HG03565 (cell line): ENCODE data around the gene TUBB4B.
A peak's percentile ranks its signal among the peaks of the same experiment; 100 is the strongest.

Source experiments
- ATAC-seq: cut with Tn5 transposase; IDR thresholded peaks from one replicate; pipeline ENCODE4 v1.9.1; 2021; ENCODE audit warnings: mild to moderate bottlenecking, moderate library complexity; ENCODE audit not compliant: unreplicated experiment

The TUBB4B gene

DNA sequence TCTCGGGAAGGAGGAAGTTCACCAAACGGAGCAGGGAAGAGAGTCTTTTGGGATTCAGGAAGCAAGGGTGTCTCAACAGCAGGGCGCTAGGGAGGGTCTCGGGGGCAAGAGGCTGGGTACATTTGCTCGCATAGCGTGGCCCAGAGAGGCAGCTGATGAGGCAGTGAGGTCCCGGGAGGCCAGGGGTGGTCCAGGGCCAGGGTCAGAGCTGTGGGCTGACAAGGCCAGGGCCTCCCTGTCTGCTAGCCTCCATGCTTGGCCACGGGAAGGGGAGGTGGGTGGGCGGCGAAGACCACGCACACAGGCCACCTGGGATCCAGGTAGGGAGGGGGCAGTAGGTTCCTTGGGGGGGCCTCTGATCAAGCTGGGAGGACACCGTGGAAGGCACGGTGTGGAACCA, 29.6 kb upstream of the TUBB4B start:
- ATAC-seq: no peak

DNA sequence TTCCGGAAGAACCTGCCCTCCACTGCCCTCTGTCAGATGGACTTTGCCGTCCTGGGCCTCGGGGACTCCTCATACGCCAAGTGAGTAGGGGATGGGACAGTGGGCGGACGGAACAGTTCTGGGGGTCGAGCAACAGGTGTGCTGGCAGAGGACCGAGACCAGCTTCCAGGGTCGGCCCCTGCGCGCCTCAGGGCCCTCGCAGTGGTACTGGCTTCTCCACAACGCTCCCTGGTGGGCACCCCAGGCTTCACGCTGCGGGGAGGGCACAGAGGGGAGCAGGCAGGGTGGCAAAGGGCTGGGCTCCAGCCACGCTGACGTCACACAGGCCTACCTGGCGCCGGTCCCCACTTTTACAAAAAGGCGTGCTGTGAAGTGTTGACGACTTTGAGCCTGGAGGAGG, 28.6 kb upstream of the TUBB4B start:
- no peak for ATAC-seq

DNA sequence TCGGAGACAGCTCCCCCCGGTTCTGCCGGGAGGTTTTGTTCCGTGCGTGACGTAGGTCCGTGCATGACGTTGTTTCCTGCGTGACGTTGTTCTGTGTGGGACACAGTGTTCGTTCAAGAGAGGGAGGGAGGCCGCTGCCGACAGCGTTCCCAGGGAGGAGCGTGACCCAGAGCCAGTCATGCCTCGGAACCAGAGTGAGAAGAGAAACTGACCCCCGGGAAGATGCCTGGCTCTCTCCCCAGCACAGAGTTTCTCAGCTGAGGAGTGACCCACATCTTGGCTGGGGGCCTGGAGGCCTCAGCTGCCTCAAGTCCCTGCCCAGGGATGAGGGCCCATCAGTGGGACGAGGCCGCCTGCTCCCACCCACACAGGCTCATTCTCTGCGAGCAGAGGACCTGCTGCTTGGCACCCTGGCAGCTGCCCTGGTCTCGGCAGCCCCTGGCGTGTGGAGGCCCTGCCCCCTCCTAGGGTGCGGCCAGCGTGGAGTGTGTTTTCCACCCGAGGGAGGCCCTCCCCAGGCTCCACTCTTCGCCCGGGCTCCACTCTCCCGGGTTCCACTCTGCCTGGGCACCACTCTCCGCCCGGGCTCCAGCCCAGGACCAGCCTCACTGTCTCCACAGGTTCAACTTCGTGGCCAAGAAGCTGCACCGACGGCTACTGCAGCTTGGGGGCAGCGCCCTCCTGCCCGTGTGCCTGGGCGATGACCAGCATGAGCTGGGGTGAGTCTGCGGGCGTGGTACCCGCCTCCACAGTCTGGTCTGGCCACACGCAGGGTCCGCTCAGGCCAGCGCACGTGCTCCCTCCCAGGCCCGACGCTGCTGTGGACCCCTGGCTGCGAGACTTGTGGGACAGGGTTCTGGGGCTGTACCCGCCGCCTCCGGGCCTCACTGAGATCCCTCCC, 27.7 kb upstream of the TUBB4B start:
- no peak for ATAC-seq

DNA sequence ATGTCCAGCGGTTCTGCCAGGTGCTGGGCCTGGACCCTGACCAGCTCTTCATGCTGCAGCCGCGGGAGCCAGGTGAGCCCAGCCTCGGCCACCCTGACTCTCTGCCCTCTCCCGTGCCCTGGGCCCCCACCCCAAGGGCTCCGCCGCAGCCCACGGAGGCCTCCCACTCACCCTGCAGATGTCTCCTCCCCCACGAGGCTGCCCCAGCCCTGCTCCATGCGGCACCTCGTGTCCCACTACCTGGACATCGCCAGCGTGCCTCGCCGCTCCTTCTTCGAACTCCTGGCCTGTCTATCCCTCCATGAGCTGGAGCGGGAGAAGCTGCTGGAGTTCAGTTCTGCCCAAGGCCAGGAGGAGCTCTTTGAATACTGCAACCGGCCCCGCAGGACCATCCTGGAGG, 26.5 kb upstream of the TUBB4B start:
- no peak for ATAC-seq

DNA sequence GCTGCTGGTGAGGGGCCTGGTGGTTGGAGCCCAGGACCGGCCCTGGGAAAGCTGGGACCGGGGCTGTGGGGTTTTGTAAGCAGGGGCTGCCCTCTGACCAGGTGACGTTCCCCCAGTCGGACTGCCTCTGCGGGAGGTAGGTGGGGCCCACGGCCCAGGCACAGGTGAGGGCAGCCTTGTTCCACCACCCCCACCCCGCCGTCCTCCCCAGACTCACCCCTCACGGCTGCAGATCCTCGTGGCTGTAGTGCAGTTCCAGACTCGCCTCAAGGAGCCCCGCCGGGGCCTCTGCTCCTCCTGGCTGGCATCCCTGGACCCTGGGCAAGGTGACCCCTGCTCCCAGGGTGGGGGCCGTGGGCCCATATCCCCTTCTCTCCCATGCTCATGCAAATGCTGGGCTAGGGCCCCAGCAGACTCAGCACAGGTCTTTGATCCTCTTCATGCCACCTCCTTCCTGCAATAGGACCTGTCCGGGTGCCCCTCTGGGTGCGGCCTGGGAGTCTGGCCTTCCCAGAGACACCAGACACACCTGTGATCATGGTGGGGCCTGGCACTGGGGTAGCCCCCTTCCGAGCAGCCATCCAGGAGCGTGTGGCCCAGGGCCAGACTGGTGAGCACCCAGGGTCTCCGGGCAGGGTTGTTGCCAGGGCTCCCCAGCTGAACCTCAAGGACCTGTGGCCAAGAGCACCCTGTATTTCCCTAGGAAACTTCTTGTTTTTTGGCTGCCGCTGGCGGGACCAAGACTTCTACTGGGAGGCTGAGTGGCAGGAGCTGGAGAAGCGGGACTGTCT, 25.7 kb upstream of the TUBB4B start:
- ATAC-seq: no peak

DNA sequence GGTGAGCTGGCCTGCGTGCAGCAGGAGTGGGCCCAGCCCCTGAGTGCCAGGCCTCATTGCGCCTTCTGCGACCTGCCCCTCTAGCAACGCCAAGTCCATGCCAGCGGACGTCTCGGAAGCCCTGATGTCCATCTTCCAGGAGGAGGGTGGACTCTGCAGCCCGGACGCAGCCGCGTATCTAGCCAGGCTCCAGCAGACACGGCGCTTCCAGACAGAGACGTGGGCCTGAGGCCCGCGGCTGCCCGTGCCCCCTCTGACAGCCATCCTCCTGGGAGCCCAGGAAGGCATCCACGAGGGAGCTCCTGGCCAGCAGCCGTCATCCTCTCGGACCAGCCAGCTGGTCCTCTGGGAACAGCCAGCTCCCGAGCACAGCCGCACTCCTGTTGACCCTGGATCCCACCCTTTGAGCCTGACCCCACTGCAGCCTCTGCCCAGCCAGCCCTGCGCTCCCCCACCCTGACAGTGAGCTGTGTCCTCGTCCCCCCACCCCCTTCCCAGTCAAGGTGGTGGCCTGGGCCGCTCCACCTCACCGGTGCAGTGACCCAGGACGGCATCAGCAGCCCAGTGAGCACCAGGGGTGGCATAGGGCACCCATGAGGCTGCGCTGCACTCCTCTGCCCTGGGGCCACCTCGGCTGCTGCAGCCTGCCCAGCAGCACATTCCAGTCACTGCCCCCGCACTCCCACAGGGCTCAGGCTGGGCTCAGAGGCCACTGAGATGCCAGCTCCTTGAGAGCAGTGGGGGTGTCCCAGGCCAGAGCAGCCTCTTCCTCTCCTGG, 24.7 kb upstream of the TUBB4B start:
- no peak for ATAC-seq

DNA sequence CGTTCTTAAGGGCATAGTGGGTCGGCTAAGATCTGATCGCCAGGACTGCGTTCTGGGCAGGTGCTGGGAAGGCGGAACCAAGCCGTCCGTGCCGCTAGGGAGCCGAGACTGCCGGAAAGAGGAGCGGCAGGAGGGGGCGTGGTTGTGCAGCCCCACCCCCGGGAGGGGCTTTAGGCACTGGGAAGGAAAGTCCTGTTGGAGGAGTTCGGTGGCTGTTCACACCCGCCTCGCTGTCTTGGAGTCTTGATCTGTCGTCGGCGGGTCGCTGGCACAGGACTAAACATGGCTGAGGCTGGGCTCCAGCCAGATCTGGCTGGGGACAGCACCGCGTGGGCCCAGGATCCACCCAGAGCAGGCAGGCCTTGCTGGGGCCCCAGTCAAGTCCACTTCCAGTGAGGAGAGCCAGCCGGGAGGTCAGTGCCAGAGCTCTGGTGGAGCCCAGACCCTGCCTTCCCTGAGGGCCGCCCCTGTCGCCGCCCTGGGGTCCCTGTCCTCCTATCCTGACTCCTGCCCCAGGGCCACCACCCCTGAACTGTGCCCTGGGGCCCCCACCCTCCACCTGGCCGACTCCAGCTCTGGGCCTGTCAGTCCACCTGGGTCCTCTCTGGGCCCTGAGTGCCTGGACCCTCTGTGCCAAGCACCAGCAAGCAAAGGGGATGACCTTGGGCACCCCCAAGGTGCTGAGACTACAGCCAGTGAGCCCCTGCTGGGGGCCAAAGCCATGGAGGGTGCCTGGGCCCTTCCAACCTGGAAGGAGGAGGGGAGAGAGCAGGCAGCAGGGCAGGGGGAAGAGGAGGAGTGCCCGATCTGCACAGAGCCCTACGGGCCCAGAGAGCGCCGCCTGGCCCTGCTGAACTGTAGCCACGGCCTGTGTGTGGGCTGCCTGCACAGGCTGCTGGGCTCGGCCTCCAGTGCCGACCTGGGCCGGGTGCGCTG, 23.5 kb upstream of the TUBB4B start:
- no peak for ATAC-seq

DNA sequence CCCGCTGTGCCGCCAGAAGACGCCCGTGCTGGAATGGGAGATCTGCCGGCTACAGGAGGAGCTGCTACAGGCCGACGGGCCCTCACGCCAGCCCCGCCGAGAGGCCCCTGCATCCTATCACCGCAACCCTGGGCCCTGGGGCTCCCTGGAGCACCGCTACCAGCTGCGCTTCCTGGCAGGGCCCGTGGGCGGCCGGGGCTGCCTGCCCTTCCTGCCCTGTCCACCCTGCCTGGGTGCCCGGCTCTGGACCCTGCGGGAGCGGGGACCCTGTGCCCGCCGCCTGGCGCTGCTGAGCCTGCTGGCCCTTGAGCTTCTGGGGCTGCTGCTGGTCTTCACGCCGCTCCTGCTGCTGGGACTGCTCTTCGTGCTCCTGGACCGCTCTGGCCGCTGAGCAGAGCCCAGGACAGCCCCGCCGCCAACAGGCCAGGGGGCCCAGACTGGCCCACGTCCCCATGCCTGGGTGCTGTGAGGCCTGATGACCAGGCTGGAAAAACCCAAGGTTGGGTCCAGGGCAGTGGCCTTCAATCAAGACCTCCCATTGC, 22.8 kb upstream of the TUBB4B start:
- no peak for ATAC-seq

DNA sequence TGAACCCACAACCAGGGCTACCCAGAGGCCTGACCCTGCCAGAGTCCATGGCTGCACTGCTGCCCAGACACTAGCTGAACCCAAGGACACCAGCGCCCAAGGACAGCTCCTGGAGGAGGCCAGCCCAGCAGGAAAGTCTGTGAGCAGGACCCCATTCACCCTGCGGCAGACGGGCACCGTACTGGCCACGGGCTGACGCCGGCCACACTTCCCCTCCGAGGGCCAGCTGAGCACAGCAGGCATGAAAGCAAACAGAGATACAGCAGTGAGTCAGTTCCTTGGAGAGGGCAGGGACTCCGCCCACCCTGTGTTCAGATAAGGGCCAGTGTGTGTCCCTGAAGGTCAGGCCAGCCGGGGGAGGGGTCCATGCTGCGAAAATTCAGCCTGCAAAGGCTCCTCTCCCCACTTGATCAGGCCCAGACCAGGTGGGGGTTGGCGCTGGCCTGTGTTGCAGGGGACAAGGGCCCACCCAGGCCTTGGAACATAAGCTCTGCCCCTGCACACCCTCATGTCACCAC, 22.3 kb upstream of the TUBB4B start:
- ATAC-seq: no peak

DNA sequence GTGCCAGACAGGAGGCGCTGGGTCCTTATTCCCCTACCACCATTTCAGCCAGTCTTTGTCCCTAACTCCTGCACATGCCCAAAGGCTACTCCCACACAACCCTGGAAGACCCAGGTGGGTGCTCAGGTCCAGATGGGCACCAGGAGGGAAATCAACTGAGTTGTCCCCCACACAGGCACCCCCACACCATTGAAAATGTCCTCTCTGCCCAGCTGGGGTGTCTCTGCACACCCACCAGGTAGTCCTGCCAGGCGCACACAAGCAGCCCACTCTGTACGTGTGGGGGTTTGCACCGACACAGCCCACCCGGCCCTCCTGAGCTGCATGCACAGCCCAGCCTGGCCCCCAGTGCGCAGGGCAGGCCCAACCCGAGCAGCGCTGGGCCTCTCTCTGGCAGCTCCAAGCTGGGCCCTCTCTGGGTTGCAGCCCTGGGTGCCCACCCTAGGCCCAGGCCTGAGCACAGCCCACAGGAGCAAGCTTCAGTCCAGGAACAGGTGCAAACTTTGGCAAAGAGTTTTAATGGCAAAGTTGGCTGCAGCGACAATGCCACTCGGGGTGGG, 21.2 kb upstream of the TUBB4B start:
- no peak for ATAC-seq

DNA sequence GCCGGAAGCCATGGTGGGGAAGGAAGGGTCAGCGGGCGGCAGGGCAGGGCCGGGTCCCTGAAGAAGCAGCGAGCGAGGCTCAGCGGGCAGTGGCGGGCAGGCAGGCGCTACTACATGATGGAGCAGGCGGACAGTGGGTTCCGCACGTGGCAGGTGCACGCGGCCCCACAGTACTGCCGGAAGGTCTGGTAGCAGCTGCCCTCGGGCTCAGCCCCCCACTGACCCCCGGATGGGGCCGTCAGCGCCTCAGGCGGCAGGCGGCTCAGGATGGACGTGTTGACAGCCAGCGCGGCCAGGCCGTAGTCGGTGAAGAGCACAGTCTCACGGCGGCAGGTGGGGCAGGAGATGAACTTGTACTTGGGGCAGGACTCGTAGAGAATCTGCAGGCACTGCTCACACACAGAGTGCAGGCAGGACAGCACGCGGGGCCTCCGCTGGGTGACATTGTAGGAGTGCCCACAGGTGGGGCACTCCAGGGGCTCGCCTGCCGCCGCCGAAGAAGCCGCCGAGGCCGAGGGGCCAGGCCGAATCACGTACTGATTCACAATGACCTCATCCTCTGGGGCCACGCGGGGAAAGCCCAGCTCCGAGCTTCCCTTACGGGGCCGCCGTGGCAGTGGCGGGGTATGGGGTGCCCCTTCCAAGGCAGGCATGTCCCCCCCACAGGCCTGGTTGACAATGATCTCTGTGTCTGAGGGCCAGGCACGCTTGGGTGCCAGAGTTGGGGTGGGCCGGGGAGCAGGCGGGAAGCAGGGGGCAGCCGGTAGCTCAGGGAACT, 20.6 kb upstream of the TUBB4B start:
- no peak for ATAC-seq

DNA sequence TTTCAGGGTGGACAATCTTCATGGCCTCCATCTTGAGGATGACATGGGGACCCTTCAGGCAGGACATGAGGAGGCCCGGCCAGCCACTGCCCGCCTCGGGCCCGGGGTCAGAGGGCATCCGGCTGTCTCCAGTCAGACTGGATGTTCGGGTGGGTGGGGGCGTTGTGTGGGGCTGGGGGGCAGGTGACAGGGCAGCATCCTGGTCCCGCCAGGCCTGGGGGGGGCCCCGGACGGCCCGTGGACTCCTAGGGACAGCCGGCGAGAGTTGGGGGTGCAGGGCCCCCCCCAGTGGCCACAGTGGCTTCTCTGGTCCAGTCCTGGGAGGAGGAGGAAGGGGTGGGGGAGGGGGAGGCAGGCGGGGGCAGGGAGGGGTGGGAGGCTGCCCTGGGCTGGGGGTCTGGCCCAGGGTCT, 20.0 kb upstream of the TUBB4B start:
- no peak for ATAC-seq

DNA sequence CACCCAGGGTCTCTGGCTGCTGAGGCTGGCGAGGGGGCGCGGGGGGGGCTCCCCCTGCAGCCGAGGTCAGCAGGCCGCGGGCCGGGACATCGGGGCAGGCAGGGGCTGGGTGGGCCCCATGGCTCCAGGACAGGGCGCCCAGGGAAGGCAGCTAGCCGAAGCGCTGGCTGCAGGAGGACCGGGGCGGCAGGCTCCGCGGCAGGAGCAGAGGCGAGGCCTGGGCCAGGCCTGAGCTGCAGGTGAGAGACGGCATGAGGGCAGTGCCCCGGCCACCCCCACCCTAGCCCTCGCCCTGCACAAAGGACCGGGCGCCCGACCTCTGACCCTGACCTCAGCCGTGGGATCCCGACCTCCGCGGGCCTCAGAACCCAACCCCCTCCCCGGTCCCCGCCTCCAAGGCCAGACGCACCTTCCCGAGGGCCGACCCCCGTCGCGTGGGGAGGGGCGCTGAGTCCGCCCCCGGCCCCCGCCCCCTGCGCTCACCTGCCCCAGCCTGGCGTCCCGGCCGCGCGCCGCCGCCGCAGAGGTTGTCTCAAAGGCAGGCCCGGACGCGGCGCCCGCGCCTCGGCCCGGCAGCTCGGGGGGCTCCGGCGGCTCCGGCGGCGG, 19.5 kb upstream of the TUBB4B start:
- ATAC-seq: no peak

DNA sequence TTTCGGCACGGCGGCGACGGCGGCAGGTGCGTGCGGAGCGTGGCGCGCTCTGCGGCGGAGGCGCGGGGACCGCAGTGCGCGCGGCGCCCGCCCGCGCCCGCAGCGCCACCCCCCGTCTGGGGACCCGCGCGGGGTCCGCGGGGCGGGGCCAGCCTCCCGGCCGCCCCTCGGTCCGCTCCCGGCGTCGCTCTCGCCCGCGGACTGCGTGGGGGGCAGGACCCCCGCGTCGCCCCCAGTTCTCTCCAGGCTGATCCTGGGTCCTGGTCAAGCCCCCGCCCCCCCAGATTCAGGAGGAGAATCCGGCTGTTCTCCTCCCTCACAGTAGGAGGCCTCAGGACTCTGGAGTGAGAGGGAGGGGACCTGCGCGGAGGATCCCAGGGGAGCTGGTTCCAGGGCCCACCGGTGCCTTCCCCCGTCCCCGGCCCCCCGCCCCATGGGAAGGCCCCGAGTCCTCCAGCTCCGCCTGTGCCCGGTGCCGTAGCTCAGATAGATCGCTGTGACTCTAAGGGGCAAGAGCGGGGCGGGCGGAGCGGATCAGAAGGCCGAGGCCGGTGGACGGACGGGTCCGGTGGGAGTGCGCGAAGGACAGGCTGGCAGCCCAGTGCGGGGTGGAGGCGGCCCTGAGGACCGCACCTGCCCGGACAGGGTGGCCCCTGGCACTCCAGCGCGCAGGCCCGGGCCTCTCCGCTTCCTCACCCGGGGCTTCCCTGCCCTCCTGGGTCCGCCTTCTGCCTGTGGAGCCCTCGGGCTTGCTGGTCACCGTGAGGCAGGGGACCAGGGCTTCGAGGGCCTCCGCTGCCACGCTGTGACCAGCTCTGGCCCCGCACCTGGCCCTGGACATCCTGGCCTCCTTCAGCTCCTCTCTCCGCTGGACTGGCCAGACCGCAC, 18.7 kb upstream of the TUBB4B start, which contains the start of gene RNF208:
TSS of gene RNF208 (minus strand) at position 51 of the 888 bp plus-strand sequence. CDS start 1,028 bp downstream, outside the sequence.
- no peak for ATAC-seq

DNA sequence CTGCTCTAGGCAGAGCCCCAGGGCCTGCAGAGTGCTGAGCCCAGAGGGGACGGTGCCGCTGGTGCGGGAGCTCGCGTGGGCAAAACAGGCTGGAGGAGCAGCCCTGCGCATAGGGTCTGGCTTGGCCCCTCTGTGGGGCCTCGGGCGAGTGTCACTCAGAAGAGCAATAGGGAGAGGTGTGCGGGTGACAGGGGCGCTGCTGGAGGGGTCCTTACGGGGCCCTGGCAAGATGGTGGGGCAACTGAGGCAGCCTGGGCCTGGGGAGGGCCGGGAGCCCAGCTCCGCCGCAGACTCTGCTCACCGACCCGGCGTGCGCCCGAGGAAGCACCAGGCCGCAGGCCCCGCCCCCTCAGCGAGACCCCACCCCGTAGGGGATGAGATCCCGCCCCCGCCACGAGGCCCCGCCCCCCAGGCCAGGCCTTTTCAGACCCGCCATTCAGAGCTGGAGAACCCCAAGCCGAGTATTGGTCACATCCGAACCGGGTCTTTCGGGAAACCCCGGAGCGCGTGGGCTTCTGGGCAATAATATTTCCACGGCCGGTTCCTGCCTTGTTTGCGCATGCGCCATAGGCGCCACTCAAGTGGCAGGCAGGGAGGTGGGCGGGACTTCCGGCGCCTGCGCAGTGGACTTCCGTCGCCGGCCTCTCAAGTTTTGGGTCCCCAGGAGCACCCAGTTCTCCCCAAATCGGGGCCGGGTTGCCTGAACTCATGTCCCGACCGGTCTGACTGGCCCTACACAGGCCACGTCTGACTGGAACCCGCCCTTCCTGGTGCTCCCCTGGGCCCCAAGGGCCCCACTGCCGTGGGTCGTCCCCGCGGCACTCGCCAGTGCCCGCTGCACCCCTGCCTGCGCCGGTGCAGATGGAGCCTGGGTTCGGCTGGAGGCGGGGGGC, 17.8 kb upstream of the TUBB4B start:
- peak; percentile 68 for ATAC-seq
